Measurements from ENCODE around the gene PROSER3.
A peak's percentile ranks its signal among the peaks of the same experiment; 100 is the strongest.

PROSER3 gene

GRCh38 chr19:35742121-35742724 lies 15.8 kb upstream of the PROSER3 start, which contains the start of gene IGFLR1:
TSS of gene IGFLR1 (minus strand) at chr19:35742452. CDS start at chr19:35741180, 1,272 bp downstream.
- no peak for TF ChIP-seq YY1 (IDR thresholded peaks at IDR 0.05; ENCODE audit: low read depth)
- TF ChIP-seq EGR1 (IDR thresholded peaks at IDR 0.05), result no peak
- no peak for TF ChIP-seq TAF1 (IDR thresholded peaks at IDR 0.05; ENCODE audit: low read depth)
- TF ChIP-seq USF1 (IDR thresholded peaks at IDR 0.05), result no peak
- no peak for TF ChIP-seq ZBTB7A (IDR thresholded peaks at IDR 0.05; ENCODE audit: low read depth)
- TF ChIP-seq TCF12 (IDR thresholded peaks at IDR 0.05; ENCODE audit: low read depth), result no peak
- TF ChIP-seq FOXM1 (IDR thresholded peaks at IDR 0.05; ENCODE audit: borderline replicate concordance, low read depth), result no peak
- TF ChIP-seq TEAD4 (IDR thresholded peaks at IDR 0.05), result no peak

GRCh38 chr19:35743640-35744429 lies 14.1 kb upstream of the PROSER3 start:
- no peak for TF ChIP-seq ZBTB7A (IDR thresholded peaks at IDR 0.05; ENCODE audit: low read depth)
- TF ChIP-seq TEAD4 (IDR thresholded peaks at IDR 0.05), result no peak
- no peak for TF ChIP-seq EP300 (IDR thresholded peaks at IDR 0.05; ENCODE audit: borderline replicate concordance)
- TF ChIP-seq FOXM1 (IDR thresholded peaks at IDR 0.05; ENCODE audit: borderline replicate concordance, low read depth), result no peak
- no peak for TF ChIP-seq MAX (IDR thresholded peaks at IDR 0.05)
- TF ChIP-seq RAD21 (IDR thresholded peaks at IDR 0.05; ENCODE audit: low read depth), result no peak

- TF ChIP-seq TCF12 (IDR thresholded peaks at IDR 0.05; ENCODE audit: low read depth) (no peak), MAX (IDR thresholded peaks at IDR 0.05) (peak; percentile 85)
Observed at GRCh38 chr19:35744430-35745327, 13.3 kb upstream of the PROSER3 start.

GRCh38 chr19:35745328-35746086 lies 12.5 kb upstream of the PROSER3 start, which contains the start of the genes PSENEN and U2AF1L4:
TSS of gene PSENEN (plus strand) at chr19:35745651. CDS start at chr19:35745931, 280 bp downstream.
TSS of gene U2AF1L4 (minus strand) at chr19:35745418. CDS start at chr19:35745391, 27 bp downstream.
- peak; percentile 78 for TF ChIP-seq EGR1 (IDR thresholded peaks at IDR 0.05)
- TF ChIP-seq CEBPB (IDR thresholded peaks at IDR 0.05), result no peak
- peak; percentile 85; the same call in 1 of the 2 replicates for TF ChIP-seq ZBTB7A (IDR thresholded peaks at IDR 0.05; ENCODE audit: low read depth)
- no peak for TF ChIP-seq REST (IDR thresholded peaks at IDR 0.05; ENCODE audit: low read depth)
- peak; percentile 92 for TF ChIP-seq YY1 (IDR thresholded peaks at IDR 0.05; ENCODE audit: low read depth)
- no peak for TF ChIP-seq NFIC (IDR thresholded peaks at IDR 0.05)
- no peak for TF ChIP-seq MAX (IDR thresholded peaks at IDR 0.05)
- no peak for TF ChIP-seq FOXM1 (IDR thresholded peaks at IDR 0.05; ENCODE audit: borderline replicate concordance, low read depth)
- peak; percentile 16; the same call in 1 of the 2 replicates for TF ChIP-seq TCF12 (IDR thresholded peaks at IDR 0.05; ENCODE audit: low read depth)
- TF ChIP-seq CREB1 (IDR thresholded peaks at IDR 0.05; ENCODE audit: low read depth), result peak; percentile 75
- TF ChIP-seq TAF1 (IDR thresholded peaks at IDR 0.05; ENCODE audit: low read depth), result peak; percentile 67; the same call in 1 of the 2 replicates
- TF ChIP-seq RAD21 (IDR thresholded peaks at IDR 0.05; ENCODE audit: low read depth), result no peak
- no peak for TF ChIP-seq USF1 (IDR thresholded peaks at IDR 0.05)
- TF ChIP-seq TEAD4 (IDR thresholded peaks at IDR 0.05), result no peak
- no peak for TF ChIP-seq EP300 (IDR thresholded peaks at IDR 0.05; ENCODE audit: borderline replicate concordance)

- TF ChIP-seq TEAD4 (IDR thresholded peaks at IDR 0.05), result no peak
- no peak for TF ChIP-seq ZBTB7A (IDR thresholded peaks at IDR 0.05; ENCODE audit: low read depth)
- no peak for TF ChIP-seq TAF1 (IDR thresholded peaks at IDR 0.05; ENCODE audit: low read depth)
- no peak for TF ChIP-seq CEBPB (IDR thresholded peaks at IDR 0.05)
- TF ChIP-seq RAD21 (IDR thresholded peaks at IDR 0.05; ENCODE audit: low read depth), result no peak
- no peak for TF ChIP-seq YY1 (IDR thresholded peaks at IDR 0.05; ENCODE audit: low read depth)
- no peak for TF ChIP-seq TCF12 (IDR thresholded peaks at IDR 0.05; ENCODE audit: low read depth)
- no peak for TF ChIP-seq NFIC (IDR thresholded peaks at IDR 0.05)
- TF ChIP-seq EGR1 (IDR thresholded peaks at IDR 0.05), result no peak
- TF ChIP-seq EP300 (IDR thresholded peaks at IDR 0.05; ENCODE audit: borderline replicate concordance), result no peak
- TF ChIP-seq FOXM1 (IDR thresholded peaks at IDR 0.05; ENCODE audit: borderline replicate concordance, low read depth), result no peak
- TF ChIP-seq REST (IDR thresholded peaks at IDR 0.05; ENCODE audit: low read depth), result no peak
- no peak for TF ChIP-seq CREB1 (IDR thresholded peaks at IDR 0.05; ENCODE audit: low read depth)
- TF ChIP-seq MAX (IDR thresholded peaks at IDR 0.05), result no peak
- no peak for TF ChIP-seq USF1 (IDR thresholded peaks at IDR 0.05)
Observed at GRCh38 chr19:35746087-35746462, 11.9 kb upstream of the PROSER3 start.

Data from Ishikawa (cell line).